ENCODE data around the gene APOA4.

APOA4 gene

GRCh38 chr11:116771935-116772334 lies 51.2 kb downstream of the APOA4 start:
- Histone ChIP-seq H2BK12ac (ENCODE audit: low read length) (no peak overlapping the region), H2AFZ (ENCODE audit: low read length) (peak overlapping the region; percentile 98), H3K4me1 (ENCODE audit: control insufficient read depth in 2 of 2, insufficient read depth in 1 of 2, low read depth in 1 of 2, low read length in 2 of 2) (peaks cover 5 to 12% of the 10 kb centered on the region in 2 donors), H3K18ac (ENCODE audit: low read length) (no peak overlapping the region), H3K36me3 (replicated peaks in 1 of 2; ENCODE audit: control insufficient read depth in 2 of 2, insufficient read depth in 2 of 2, low read length in 2 of 2) (peaks cover 9 to 44% of the 10 kb centered on the region in 2 donors), H3K23ac (ENCODE audit: low read depth, low read length, poor library complexity) (no peak overlapping the region), H2BK120ac (ENCODE audit: low read depth, low read length) (no peak overlapping the region), H3K9me3 (replicated peaks in 1 of 2; ENCODE audit: control insufficient read depth in 2 of 2, insufficient read depth in 1 of 2, low read depth in 1 of 2, low read length in 2 of 2) (no peaks in the 10 kb centered on the region), H2AK5ac (ENCODE audit: low read depth, low read length) (no peak overlapping the region), H3K9ac (ENCODE audit: low read depth, low read length, poor library complexity) (no peak overlapping the region), H3K4me2 (ENCODE audit: insufficient read depth, low read length, poor library complexity, severe bottlenecking) (peak overlapping the region; percentile 34), H2BK5ac (ENCODE audit: low read length) (no peak overlapping the region), H3K27ac (replicated peaks; ENCODE audit: low read length) (no peak overlapping the region), H3K79me1 (ENCODE audit: low read depth, low read length) (no peaks in the 10 kb centered on the region), H3K4me3 (ENCODE audit: low read length in 2 of 2) (peak overlapping the region in 1 of 2 donors; percentile 66), H3K4ac (ENCODE audit: low read length) (no peak overlapping the region), H3K27me3 (ENCODE audit: control insufficient read depth in 3 of 3, insufficient read depth in 3 of 3, low read depth in 1 of 3, low read length in 3 of 3) (no peaks in the 10 kb centered on the region), H3K14ac (ENCODE audit: low read length) (no peak overlapping the region), H2BK15ac (ENCODE audit: low read length) (no peak overlapping the region), H4K91ac (ENCODE audit: low read depth, low read length, poor library complexity) (no peak overlapping the region), H4K8ac (ENCODE audit: low read depth, low read length) (no peak overlapping the region)
- DNase-seq (ENCODE audit: low spot score) = no peak
- no CpG with 5 or more reads among the region's 2 CpGs for WGBS, 2 donors (ENCODE audit: extremely low coverage in 2 of 2, insufficient read length in 2 of 2, insufficient replicate concordance in 1 of 2)

Data from neuronal stem cell (in vitro differentiated cells).